Fibroblast of the aortic adventitia (primary cell): ENCODE measurements around the gene CENPS. TPM values are rescaled to one million over a fixed set of nuclear protein-coding genes. Genes with fewer than 3 reads are reported as not detected.

Source experiments
- DNase-seq: peaks from one replicate; pipeline ENCODE4 v3.0.0-alpha.2; 2010; ENCODE audit warnings: low read depth
- H3K4me3 ChIP-seq: 2 replicates; pipeline ENCODE4 v1.5.1; 2011; ENCODE audit warnings: low read depth, mild to moderate bottlenecking, control low read depth, low read length, moderate library complexity
- CTCF ChIP-seq: IDR thresholded peaks from 2 replicates; pipeline ENCODE4 v1.5.1; 2011; ENCODE audit warnings: mild to moderate bottlenecking, low read length, control low read depth, inconsistent platforms; ENCODE audit not compliant: insufficient read depth
- total RNA-seq: library from RNA; depleted of rRNA; stranded (reverse); fragments of >200 nt; gene quantifications from 2 replicates; pipeline ENCODE4 v1.2.3, GENCODE V29; 2012; ENCODE audit warnings: low replicate concordance

CENPS gene
- total RNA-seq, 1 donor = 25.8 TPM

DNA sequence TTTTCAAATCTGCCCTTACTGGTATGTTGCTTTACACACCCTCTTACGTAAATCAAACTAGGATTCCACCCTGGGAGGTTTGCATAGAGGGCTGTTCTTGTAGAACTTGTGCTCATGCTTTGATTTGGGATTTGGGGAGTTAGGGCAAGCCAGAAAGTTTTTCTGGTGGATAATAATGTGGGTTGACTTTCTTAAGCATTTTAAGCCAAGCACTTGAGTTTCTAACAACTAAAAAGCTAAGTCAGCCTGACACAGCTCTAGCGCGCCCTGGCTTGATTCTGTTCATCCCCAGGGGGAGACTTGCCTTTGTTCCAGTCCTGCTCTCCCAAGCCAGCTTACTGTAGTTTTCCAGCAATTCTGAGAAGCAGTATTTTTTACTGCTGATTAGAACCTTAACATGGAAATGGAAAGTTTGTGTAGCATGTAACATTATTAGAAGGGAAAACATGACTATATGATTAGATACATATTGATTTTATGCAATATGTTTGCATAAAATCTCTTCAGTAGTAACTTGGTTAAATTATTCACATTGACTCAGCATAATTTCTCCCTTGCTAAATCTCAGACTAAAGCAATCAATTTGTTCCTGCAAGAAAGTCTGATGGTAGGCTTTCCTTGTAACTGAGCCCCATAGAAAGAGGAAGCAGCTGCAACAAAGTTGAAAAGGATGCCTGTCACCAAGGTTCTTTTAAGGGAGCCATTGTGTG, 42.4 kb upstream of the CENPS start:
- H3K4me3 ChIP-seq = peak overlapping the region; percentile 45
- DNase-seq = peak; percentile 95

DNA sequence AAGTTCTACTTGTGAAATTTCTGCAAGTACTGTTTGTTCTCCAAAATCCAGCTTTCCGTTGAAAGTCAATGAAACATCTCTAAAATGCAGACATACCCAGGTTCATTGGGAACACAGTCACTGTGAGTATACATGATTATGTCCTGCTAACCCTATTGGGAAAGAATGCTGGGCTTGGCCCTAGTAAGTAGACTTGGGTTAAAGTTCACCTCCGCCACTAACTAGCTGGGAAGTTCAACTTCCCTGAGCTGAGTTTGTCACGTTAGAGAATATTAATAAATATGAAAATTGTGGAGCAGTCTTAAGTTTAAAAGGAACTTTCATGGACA, 41.9 kb upstream of the CENPS start:
- TF ChIP-seq CTCF = no peak
- DNase-seq = no peak

More for the DNA sequence above, 42.4 kb upstream of the CENPS start:
- peak; percentile 36 for TF ChIP-seq CTCF

GRCh38 chr1:10389271-10389973, 40.8 kb upstream of the CENPS start:
- TF ChIP-seq CTCF = no peak
- H3K4me3 ChIP-seq = no peak overlapping the region
- no peak for DNase-seq

More for the DNA sequence above, 41.9 kb upstream of the CENPS start:
- H3K4me3 ChIP-seq = peak overlapping the region; percentile 45

DNA sequence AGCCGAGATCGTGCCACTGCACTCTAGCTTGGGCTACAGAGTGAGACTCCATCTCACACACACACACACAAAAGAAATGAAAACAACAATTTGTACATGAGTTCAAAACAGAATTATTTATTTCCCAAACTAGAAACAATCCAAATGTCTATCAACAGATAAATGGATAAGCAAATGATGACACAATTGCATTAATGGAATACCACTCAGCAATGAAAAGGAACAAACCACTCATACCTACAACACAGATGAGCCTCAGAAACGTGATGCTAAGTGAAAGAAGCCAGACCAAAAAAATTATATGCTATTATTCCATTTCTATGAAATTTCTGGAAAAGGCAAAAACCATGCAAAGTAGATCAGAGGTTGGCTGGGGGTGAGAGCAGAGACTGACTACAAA, 33.4 kb upstream of the CENPS start:
- no peak for DNase-seq
- no peak for TF ChIP-seq CTCF
- no peak overlapping the region for H3K4me3 ChIP-seq

GRCh38 chr1:10398278-10398733, 31.9 kb upstream of the CENPS start:
- TF ChIP-seq CTCF = no peak
- H3K4me3 ChIP-seq = peak overlapping the region; percentile 92
- DNase-seq = peak; percentile 41

DNA sequence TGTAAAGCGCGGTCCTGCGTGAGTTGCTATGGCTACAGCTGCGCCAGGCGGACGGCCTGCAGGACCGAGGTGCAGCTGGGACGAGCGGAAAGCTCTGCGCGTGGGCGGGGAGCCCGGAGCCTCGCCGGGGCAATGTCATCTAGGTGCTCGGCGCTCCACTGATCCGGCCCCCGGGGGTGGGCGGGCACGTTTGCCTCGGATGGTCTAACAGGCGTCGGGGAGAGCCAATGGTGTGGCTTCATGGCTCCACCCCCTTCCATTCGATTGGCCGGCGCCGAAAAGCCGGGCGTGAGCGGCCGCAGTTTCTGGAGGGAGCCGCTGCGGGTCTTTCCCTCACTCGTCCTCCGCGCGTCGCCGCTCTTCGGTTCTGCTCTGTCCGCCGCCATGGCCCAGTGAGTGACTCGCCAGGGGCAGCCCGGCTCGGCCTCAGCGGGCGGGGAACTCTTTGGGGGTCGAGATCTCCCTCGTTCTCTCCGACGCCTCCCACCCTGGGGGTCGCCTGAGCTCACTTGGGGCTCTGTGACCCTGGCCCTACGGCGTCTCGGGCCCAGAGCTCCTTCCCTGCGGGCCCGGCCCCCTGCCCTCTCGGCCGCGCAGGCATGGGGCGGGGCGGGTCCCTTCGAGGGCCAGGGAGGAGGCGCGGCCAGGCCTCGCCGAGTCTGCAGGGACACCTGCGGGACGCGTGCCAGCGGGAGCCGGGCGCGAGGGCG, 31.3 kb upstream of the CENPS start, which contains the start of gene PGD:
TSS of gene PGD (plus strand) at position 331 of the 710 bp plus-strand sequence. CDS start at position 385, 54 bp downstream.
- DNase-seq = peak; percentile 98
- peak within 1 kb of the TSS; percentile 92 for H3K4me3 ChIP-seq
- peak; percentile 2 for TF ChIP-seq CTCF
